Measurements from ENCODE around the gene INPP5A. TPM values are rescaled to one million over a fixed set of nuclear protein-coding genes. Genes with fewer than 3 reads are reported as not detected.
"Not testable (repeated sequence)": the region's sequence is repeated elsewhere in the genome, so short reads cannot be mapped to it uniquely, and the experiment has no call there.

INPP5A gene
- total RNA-seq, 1 donor from 2014 or later = 14.2 TPM

DNA sequence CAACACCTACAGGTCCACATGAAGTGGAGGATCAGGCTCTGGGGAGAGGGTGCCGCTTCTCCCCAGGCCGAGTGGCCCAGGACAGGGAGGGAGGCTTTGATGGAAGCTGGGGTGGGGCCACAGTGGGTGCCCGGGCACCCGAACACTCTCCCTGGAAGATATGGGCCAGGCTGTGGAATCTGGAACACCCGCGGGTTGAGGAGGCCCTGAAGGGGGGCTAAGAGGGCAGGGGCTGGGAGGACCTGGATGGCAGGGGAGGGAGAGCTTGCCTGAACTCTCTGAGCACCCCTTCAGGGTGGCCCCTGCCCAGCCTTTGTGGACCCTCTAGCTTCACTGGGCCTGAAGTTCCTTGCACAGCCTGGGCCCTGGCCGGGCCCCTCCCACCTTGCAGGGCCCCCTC, 252.9 kb downstream of the INPP5A start:
- Mint-ChIP-seq H3K36me3 (no peaks in the 10 kb centered on the region), H3K27ac (no peak overlapping the region), H3K4me1 (no peaks in the 10 kb centered on the region), H3K9me3 (no peaks in the 10 kb centered on the region), H3K4me3 (no peak overlapping the region), H3K27me3 (ENCODE audit: insufficient read depth, low read depth) (peaks cover 24% of the 10 kb centered on the region)
- no peak for DNase-seq (ENCODE audit: low spot score)
- no peak overlapping the region for H3K9ac ChIP-seq
- no peaks in the 10 kb centered on the region for H3K9me3 ChIP-seq (ENCODE audit: low read depth)
- no peak for TF ChIP-seq EZH2phosphoT487 (IDR thresholded peaks at IDR 0.05)
- TF ChIP-seq EZH2 (IDR thresholded peaks at IDR 0.05) = no peak
- TF ChIP-seq, protein P1, sequence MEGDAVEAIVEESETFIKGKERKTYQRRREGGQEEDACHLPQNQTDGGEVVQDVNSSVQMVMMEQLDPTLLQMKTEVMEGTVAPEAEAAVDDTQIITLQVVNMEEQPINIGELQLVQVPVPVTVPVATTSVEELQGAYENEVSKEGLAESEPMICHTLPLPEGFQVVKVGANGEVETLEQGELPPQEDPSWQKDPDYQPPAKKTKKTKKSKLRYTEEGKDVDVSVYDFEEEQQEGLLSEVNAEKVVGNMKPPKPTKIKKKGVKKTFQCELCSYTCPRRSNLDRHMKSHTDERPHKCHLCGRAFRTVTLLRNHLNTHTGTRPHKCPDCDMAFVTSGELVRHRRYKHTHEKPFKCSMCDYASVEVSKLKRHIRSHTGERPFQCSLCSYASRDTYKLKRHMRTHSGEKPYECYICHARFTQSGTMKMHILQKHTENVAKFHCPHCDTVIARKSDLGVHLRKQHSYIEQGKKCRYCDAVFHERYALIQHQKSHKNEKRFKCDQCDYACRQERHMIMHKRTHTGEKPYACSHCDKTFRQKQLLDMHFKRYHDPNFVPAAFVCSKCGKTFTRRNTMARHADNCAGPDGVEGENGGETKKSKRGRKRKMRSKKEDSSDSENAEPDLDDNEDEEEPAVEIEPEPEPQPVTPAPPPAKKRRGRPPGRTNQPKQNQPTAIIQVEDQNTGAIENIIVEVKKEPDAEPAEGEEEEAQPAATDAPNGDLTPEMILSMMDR (IDR thresholded peaks at IDR 0.05) = no peak
- no peak overlapping the region for H3K27ac ChIP-seq
- H3K4me3 ChIP-seq = no peak overlapping the region
- no peaks in the 10 kb centered on the region for H3K36me3 ChIP-seq
- no peak overlapping the region for H3K4me2 ChIP-seq
- peaks cover 4% of the 10 kb centered on the region for H3F3A ChIP-seq (ENCODE audit: low read depth)
- no peaks in the 10 kb centered on the region for H3K79me2 ChIP-seq (ENCODE audit: low read depth)
- H2AFZ ChIP-seq (replicated peaks) = no peak overlapping the region
- H3K27me3 ChIP-seq = peaks cover 75% of the 10 kb centered on the region
- peaks cover 54% of the 10 kb centered on the region for H4K20me1 ChIP-seq (ENCODE audit: low read depth)
- peaks cover 22% of the 10 kb centered on the region for H3K4me1 ChIP-seq

DNA sequence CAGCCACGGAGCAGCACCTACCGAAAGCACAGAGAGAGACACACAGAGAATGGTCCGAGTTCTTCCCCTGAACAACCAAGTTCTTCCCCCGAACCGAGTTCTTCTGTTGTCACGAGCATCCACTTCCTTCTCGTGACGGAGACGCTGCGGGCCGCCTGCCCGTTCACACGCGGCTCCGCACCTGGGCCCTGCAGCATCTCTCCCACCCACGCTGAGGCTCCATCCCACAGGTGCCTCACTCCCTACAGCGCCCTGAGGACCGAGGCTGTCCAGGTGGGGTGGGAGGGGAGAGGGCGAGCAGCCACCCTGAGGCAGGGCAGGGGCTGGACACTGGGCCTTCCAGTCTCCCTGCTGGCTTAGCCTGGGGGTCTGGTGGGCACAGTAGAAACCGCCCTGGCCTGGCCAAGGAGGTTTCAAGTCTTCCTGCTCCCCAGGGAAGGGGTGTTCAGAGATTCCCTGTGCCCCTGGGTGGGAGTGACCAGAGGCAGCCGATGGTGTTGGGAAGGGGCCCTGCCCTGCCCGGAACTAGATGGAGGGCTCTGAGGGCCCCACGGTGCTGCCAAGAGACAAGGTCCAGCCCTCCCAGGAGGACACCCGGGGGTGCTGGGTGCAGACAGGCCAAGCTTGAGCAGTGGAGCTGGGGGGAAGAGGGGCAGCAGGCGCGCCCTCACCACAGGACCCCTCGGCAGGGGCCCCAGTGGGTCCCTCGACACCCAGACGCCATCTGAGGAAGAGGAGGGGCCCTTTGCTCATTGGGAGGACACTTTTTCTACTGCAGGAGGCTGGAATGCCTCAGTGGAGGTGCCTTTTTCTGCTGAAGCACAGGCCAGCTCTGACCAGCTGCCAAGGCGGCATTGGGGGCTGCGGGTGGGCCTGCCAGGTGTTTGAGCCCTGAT, 253.6 kb downstream of the INPP5A start:
- H3K79me2 ChIP-seq (ENCODE audit: low read depth) = no peaks in the 10 kb centered on the region
- no peak overlapping the region for H3K27ac Mint-ChIP-seq
- H3K27ac ChIP-seq = no peak overlapping the region
- no peak overlapping the region for H3K4me2 ChIP-seq
- no peak overlapping the region for H3K4me3 Mint-ChIP-seq
- H3K4me3 ChIP-seq = no peak overlapping the region
- peaks cover 21% of the 10 kb centered on the region for H3K4me1 ChIP-seq
- H3K9me3 ChIP-seq (ENCODE audit: low read depth) = no peaks in the 10 kb centered on the region
- H4K20me1 ChIP-seq (ENCODE audit: low read depth) = peaks cover 53% of the 10 kb centered on the region
- peaks cover 23% of the 10 kb centered on the region for H3K27me3 Mint-ChIP-seq (ENCODE audit: insufficient read depth, low read depth)
- peaks cover 73% of the 10 kb centered on the region for H3K27me3 ChIP-seq
- no peak for DNase-seq (ENCODE audit: low spot score)
- TF ChIP-seq EZH2phosphoT487 (IDR thresholded peaks at IDR 0.05) = no peak
- no peak for TF ChIP-seq EZH2 (IDR thresholded peaks at IDR 0.05)
- TF ChIP-seq, protein P1 (IDR thresholded peaks at IDR 0.05) = no peak
- no peaks in the 10 kb centered on the region for H3K9me3 Mint-ChIP-seq
- H2AFZ ChIP-seq (replicated peaks) = no peak overlapping the region
- H3K9ac ChIP-seq = no peak overlapping the region
- H3K36me3 ChIP-seq = no peaks in the 10 kb centered on the region
- no peaks in the 10 kb centered on the region for H3K36me3 Mint-ChIP-seq
- peaks cover 4% of the 10 kb centered on the region for H3F3A ChIP-seq (ENCODE audit: low read depth)
- peaks cover 2% of the 10 kb centered on the region for H3K4me1 Mint-ChIP-seq

DNA sequence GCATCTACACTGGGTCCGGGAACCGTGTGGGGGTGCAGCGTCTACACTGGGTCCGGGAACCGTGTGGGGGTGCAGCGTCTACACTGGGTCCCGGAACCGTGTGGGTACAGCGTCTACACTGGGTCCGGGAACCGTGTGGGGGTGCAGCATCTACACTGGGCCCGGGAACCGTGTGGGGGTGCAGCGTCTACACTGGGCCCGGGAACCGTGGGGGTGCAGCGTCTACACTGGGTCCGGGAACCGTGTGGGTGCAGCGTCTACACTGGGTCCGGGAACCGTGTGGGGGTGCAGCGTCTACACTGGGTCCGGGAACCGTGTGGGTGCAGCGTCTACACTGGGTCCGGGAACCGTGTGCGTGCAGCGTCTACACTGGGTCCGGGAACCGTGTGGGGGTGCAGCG, 254.5 kb downstream of the INPP5A start:
- H3K4me3 Mint-ChIP-seq; H3K4me2 ChIP-seq; H3K4me1 Mint-ChIP-seq; H3K36me3 Mint-ChIP-seq; H3K79me2 ChIP-seq (ENCODE audit: low read depth); H3K4me3 ChIP-seq; DNase-seq (ENCODE audit: low spot score); H2AFZ ChIP-seq (replicated peaks); H3K27ac Mint-ChIP-seq; H3F3A ChIP-seq (ENCODE audit: low read depth); H3K9me3 ChIP-seq (ENCODE audit: low read depth); H3K9me3 Mint-ChIP-seq; H3K27ac ChIP-seq; H3K9ac ChIP-seq; H3K36me3 ChIP-seq: not testable (repeated sequence)
- Histone ChIP-seq H3K4me1 (peaks cover 19% of the 10 kb centered on the region), H4K20me1 (ENCODE audit: low read depth) (peaks cover 44% of the 10 kb centered on the region), H3K27me3 (peaks cover 73% of the 10 kb centered on the region)
- peaks cover 22% of the 10 kb centered on the region for H3K27me3 Mint-ChIP-seq (ENCODE audit: insufficient read depth, low read depth)

DNA sequence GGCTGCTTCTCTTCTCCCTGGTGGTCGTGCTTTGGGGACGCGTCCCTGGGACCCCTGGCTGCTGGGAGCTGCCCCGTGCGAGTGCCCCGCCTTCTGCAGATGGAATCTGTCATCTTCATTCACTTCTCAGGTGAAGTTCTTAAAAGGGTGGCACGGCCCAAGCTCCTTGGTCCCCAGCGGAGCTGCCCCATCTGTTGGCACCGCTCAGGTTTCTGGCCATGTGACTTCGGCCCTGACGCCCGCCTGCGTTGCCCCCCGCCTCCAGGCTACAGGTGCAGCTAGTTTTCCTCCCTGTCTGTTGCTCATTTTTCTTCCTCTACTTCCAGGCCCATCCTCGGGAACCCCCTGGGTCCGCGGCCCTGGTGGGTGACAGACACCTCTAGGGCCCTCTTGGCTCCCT, 255.2 kb downstream of the INPP5A start:
- no peaks in the 10 kb centered on the region for H3K79me2 ChIP-seq (ENCODE audit: low read depth)
- no peaks in the 10 kb centered on the region for H3K9me3 ChIP-seq (ENCODE audit: low read depth)
- peaks cover 2% of the 10 kb centered on the region for H3K4me1 Mint-ChIP-seq
- no peak overlapping the region for H3K4me3 Mint-ChIP-seq
- no peaks in the 10 kb centered on the region for H3K36me3 Mint-ChIP-seq
- peaks cover 15% of the 10 kb centered on the region for H3K4me1 ChIP-seq
- H3K4me3 ChIP-seq = no peak overlapping the region
- TF ChIP-seq EZH2 (IDR thresholded peaks at IDR 0.05) (no peak), EZH2phosphoT487 (IDR thresholded peaks at IDR 0.05) (no peak)
- TF ChIP-seq, protein P1 (IDR thresholded peaks at IDR 0.05) = no peak
- H3K27ac ChIP-seq = no peak overlapping the region
- H3K9ac ChIP-seq = no peak overlapping the region
- no peak for DNase-seq (ENCODE audit: low spot score)
- H3K27me3 Mint-ChIP-seq (ENCODE audit: insufficient read depth, low read depth) = peaks cover 24% of the 10 kb centered on the region
- no peaks in the 10 kb centered on the region for H3K36me3 ChIP-seq
- no peaks in the 10 kb centered on the region for H3K9me3 Mint-ChIP-seq
- no peak overlapping the region for H2AFZ ChIP-seq (replicated peaks)
- H3F3A ChIP-seq (ENCODE audit: low read depth) = peaks cover 4% of the 10 kb centered on the region
- no peak overlapping the region for H3K27ac Mint-ChIP-seq
- peaks cover 72% of the 10 kb centered on the region for H3K27me3 ChIP-seq
- no peak overlapping the region for H3K4me2 ChIP-seq
- peaks cover 37% of the 10 kb centered on the region for H4K20me1 ChIP-seq (ENCODE audit: low read depth)
